Renal pelvis (tissue), 4 donors: ENCODE measurements around the gene PRSS53. TPM values are rescaled to one million over a fixed set of nuclear protein-coding genes. Genes with fewer than 3 reads are reported as not detected.

Source experiments
- DNase-seq: peaks from one replicate; pipeline ENCODE4 v3.0.0-alpha.2; 2013
- polyA plus RNA-seq, 3 donors: library from polyadenylated mRNA; unstranded; fragments of 120-200 nt; gene quantifications; one replicate each; pipeline ENCODE4 v1.2.1, GENCODE V29; 2013; ENCODE audit not compliant: insufficient read length in 3 of 3

Gene PRSS53
- polyA plus RNA-seq, 3 donors, result 1.0 to 2.0 (median 1.3) TPM

DNA sequence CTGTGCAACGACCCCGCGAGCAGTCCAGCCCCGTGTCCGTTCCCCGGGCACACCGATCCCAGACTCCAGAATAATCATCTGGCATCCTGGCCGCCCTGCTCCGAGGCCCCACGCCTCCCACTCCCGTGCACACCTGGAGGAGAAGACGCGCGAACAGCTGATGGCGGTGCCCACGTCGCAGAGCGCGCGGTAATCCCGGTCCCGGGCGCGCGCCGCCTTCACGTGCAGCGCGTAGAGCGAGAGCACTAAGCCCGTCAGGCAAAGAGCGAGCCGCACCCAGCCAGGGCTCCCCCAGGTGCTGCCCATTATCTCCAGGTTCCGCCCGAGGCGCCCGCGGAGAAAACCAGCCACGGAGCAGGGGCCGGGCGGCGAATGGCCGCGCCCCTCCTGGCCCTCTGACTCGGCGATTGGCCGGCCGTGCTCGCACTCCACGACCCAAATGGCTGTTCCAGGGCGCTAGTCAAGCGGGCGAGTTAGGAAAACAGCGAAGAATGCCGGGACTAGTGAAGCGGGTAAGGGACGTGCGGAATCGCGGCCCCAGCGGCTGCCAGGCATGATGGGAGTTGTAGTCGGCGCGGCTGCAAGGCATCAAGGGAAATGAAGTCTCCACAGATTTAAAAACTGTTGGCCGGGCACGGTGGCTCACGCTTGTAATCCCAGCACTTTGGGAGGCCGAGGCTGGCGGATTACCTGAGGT lies 5.8 kb upstream of the PRSS53 start, which contains the start of gene VKORC1:
TSS of gene VKORC1 (minus strand) at position 374 of the 697 bp plus-strand sequence. CDS start at position 306, 68 bp downstream.
- DNase-seq, result peak; percentile 93

DNA sequence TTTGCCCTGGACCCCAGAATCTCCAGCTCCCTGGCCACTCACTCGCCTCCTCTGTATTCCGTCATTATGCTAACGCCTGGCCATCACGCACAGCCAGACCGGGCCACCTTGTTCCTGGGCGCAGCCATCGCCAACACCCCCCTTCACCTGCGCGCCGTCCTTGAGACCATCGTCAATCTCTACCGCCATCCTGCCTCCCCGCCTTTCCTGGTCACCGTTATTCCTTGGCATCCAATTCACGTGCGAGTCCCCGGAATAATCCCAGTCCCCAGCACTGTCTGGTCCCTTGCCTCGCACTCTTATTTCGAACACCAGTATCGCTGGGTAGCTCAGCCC lies 5.3 kb upstream of the PRSS53 start:
- DNase-seq, result peak; percentile 11

DNA sequence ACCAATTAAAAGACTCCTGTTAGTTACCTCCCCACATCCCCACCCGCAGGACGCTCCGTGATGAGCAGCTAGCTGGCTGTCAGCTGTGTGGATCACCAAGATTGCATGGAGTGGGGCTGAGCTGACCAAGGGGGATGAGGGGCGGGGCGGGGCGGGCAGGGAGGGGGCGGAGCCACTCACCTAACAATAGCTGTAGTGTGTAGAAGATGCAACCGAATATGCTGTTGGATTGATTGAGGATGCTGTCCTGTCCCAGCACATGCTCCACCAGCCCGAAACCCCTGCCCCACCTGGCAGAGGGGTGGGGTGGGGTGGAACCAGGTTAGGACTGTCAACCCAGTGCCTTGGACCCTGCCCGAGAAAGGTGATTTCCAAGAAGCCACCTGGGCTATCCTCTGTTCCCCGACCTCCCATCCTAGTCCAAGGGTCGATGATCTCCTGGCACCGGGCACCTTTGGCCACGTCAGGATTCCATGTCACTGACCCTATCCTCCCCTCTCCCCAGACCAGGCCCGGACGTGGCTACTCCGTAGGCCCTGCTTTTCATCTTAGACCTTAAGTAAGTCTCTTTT lies 4.5 kb upstream of the PRSS53 start:
- peak; percentile 11 for DNase-seq

DNA sequence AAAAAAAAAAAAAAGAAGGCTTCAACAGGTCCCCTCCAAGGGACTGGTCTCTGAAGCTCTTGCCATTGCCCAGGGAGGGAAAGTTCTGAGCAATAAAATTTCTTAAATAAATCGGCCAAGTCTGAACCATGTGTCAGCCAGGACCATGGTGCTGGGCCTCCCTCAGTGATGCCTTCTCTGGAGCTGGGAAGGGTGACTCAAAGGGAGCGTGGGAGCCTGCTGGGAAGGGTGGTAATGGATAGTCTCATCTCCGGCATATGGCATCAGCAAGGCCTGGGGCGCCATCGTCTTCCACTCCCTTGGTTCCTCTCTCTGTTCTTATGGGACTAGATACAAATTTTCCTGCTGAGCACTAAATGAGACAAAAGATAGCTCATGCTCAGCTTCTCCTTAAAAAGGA lies 3.6 kb upstream of the PRSS53 start:
- DNase-seq, result no peak

DNA sequence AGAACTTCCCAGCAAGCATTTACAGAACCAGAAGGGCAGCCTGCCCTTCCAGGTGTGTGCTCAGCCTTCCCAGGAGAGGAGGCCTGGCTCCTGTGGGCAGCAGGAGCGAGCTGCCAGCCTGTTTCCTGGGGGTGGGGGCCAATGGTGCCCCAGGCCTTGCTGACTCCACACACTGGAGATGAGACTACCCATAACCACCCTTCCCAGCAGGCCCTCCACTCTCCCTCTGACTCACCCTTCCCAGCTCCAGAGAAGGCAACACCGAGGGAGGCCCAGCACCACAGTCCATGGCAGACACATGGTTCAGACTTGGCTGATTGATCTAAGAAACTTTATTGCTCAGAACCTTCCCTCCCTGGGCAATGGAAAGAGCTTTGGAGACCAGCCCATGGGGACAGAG lies 1.8 kb upstream of the PRSS53 start:
- DNase-seq, result no peak

DNA sequence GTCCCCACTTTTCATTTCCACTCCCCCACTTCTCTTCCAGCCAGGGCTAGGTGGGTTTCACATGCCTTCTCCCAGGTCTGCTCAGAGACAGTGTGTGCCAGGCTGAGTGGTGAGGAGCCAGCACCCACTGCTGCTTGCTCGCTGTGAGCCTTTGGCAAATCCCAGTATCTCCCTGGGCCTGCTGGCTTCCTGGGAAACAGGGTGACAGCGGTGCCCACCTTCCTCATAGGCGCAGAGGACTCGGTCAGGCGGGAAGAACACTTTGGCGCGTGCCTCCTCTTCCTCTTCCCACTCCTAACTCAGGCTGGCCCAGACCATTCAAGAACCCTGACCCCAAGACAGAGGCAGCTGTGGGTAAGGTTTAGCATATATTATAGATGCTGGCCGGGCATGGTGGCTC lies 456 bp upstream of the PRSS53 start:
- no peak for DNase-seq

DNA sequence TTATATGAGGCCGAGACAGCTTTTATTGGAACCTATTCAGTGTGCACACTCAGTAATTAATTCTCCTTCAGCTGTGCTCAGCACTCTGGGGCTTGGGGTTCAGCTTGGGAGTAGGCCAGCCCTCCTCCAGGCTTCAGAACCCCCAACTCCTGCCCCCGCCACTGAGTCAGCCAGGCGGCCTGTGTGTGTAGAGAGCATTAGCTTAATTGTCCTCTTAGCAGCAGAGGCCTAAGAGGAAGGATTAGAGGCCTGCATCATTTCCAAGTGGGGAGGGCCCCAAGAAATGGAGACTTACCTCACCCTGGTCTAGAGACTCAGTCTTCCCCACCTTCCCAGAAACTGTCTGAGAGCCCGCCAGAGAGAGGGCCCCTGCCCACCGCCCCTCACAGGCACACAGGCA lies 772 bp downstream of the PRSS53 start:
- no peak for DNase-seq

DNA sequence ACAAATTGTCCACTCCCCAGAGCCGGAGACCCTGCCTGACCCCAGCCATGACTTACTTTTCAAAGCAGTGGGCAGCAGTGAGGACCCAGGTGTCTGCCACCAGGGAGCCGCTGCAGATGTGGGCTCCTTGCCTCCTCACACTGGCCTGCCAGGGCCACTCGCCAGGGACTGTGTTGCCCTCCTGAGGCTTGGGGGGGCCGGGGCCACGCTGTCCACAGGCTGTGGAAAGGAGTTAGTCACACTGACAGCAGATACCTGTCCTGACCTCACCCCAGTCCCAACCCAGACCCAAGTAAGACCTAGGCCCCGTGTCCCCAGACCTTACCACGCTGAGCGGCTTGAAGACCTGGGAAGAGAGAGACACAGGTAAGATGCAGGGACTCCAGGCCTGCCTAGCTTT lies 1.3 kb downstream of the PRSS53 start:
- DNase-seq, result no peak

DNA sequence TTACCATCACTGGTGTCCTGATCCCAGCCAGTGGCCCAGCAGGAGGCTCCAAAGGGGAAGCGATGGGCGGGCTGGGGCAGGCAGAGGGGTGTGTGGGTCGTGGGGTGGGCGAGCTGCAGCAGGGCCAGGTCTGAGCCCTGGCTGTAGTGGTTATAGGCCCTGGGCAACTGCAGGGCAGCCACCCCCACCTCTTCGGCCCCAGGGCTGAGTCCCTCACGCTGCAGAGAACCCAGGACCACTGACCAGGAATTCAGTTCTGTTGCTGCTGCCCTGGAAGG lies 2.2 kb downstream of the PRSS53 start:
- DNase-seq, result no peak

DNA sequence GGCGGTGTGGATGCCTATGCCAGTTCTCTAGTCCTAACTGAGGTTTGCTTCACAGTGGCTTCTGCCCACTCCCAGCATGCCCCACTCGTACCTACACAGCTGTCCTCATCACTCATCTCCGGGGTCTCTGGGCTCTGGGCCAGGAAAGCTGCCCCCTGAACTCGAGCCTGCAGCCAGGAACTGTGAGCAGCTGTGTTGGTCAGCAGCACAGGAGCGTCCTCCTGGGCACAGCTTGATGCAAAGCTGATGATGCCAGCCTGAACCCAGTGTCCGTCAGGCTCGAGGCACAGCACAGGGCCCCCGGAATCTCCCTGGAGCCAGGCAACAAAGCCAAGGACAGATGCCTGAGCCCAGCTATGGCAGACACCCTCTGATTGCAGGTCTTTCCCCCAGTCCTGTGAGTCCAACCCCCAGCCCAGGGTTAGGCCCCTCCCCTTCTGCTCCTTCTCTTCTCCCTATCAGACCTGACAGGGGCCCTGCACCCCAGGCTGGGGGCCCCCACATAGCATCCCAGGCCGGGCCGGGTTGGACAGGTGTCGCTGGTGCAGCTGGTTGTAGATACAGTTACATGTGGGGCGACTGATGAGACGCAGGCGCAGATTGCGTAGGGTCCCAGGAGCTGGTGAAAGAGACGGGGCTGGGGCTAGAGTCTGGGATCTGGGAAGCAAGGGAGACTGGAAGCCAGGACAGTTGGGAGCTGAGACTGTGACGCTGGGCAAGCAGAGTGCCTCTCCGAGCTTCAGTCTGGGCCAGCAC lies 2.7 kb downstream of the PRSS53 start:
- no peak for DNase-seq

DNA sequence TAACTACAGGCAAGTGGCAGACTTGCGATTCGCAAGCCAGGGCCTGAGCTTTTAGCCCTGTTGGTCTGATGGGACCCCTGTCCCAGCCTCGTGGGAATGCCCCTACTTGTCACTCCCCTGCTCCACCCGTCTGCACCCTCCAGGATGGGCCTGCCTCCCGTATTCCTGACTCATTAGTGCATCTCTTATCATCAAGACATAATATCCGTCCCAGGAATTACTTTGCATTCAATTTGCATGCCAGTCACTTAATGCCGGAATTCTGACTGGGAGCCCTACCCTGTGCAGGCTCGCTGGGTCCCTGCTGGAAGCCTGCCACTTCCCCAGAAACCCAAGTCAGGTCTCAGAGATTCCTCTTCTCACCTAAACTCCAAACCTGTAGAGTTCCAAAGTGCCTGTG lies 3.3 kb downstream of the PRSS53 start:
- no peak for DNase-seq

DNA sequence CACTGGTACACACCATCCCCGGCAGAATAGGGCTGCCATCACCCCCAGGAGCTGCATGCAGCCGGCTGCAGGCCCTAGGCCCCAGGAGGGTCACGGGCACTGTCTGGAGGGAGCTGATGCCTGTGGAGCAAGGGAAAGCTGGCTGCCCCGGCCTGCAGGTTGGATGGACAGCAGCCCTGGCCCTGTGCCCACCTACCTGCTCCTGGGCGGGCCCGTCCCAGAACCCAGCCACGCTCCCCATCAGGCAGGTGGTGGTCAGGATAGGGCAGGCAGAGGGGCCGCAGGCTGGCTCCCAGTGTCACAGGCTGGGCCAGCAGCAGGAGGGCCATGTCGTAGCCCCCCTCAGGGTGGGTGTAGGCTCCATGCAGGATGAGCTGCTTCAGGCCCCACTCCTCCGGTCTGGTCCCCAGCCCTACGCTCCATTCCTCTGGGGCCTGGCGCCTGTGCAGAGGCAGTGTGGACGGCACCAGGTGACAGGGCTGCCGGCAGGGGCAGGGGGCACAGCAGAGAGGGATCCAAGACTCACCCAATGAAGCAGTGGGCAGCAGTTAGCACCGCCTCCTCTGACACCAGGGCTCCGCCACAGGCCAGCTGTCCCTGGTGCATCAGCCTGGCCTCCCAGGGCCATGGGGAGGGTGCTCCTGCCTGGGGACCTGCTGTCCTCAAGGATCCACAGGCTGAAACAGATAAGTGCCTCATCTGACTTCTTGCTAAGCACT lies 4.0 kb downstream of the PRSS53 start:
- no peak for DNase-seq

DNA sequence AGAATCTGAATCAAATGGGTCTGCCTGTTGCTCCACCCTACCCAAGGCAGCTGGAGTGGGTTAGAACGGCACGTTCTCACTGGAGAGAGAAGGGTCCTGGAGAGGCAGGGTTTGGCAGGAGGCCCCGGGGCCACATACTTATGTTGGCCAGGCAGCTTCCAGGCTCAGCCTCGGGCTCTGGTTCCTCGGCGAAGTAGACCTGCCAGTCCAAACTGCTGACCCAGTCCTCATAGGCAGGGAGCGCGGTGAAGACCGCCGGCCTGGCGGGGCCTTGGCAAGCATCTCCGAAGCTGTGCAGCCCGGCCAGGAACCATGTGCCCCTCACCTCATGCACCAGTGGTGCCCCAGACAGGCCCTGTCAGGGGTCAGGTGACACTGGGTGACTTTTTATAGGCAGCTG lies 4.8 kb downstream of the PRSS53 start:
- DNase-seq, result no peak

DNA sequence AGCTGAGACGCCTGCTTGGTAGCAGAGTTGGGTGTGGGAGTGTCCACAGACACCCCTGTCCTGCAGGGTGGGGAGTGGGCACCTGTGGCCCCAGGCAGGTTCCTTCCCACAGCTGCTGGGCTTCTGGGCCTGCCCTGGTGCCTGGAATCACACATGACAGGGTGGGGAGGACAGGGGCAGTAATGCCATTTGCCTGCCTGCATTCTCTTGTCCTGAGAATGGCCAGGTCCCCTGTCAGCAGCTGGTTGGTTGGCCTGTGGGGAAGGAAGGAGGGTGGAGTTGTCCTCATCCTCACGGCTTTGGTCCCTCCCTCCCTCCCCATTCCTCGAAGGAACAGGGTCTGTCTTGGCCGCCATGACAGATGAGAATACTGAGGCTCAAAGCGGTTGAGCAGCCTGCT lies 5.2 kb downstream of the PRSS53 start:
- DNase-seq, result no peak

DNA sequence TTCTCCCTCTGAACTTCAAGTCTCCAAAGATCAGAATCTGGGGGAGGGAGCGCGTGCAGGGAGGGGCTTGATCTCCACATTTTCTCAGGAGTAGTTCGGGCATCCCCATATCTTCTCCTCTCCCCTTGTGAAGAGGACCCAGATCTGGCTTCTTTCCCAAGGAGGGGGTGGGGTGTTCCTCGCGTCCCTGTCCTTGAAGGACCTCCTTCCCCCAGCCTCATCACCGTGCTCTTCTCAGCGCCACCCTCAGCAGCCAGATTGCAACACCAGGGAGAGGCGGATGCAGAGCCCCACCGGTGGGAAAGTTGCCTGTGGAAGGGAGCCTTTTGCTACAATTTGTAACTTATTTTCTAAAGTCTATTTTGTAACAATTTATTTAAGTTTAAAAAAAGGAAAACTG lies 5.7 kb downstream of the PRSS53 start:
- DNase-seq, result no peak

DNA sequence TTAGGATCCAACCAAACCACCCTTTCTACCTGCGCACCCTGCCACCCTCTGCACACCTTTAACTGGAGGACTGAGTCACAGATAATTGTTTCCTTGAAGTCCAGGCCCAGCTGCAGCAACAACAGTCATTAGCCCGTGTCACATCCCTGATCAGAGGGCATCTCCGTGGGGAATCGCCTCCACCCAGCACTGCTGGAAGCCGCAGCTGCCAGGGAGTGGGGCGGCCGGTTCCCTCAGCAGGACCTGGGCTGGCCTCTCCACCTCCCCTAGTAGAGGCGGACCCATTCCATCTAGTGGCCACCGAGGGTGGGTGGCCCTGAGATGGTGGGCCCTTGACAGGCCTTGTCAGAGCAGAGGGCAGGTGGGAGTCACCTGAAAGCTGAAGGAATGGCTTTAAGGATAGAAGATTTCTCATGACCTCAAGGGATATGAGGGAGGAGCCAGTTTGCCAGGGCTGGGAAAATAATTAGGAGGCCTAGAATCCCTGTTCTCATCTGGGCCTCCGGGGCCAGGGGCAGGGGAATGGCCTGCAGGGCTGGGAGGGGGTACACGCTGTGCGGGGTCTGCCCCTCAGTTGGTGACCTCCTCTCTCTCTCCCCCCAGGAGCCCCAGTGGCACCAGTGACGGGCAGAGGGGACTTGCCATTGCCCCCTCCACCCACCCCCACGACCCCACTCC lies 6.2 kb downstream of the PRSS53 start:
- DNase-seq, result no peak

DNA sequence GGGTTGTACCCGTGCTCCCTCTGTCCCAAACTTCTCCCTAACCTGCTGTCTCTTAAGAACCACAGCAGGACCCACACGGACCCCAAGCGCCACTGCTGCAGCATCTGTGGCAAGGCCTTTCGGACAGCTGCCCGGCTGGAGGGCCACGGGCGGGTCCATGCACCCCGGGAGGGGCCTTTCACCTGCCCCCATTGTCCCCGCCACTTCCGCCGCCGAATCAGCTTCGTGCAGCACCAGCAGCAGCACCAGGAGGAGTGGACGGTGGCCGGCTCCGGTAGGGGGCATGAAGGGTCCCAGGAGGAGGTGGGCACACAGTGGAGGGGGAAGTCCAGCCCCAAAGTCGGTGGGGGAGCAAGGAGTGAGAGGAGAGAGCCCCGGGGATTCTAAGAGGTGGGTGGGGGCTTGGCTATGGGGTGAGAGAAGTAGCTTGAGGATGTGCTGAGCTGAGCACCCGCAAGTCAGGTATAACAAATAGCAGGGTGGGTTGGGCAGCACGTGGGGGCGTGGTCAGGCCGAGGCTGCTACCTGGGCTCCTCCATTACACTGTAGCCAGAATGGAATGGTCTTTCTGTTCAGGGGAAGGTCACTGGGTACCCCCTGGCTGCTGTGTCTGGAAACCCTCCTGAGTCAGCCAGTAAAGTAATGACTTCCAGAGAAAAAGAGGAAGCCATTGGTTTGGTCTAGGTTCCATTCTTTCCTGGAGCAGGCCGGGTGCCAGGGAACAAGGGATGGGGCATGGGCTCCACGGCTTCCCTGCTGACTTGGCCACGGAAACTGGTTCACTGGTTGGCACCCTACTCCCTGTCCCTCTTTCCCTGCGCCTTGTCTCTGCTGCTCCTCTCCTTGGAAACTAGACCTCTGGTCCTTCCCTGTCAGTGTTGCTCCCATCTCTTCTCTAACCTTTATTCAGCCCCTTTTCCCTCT lies 7.1 kb downstream of the PRSS53 start:
- DNase-seq, result no peak

DNA sequence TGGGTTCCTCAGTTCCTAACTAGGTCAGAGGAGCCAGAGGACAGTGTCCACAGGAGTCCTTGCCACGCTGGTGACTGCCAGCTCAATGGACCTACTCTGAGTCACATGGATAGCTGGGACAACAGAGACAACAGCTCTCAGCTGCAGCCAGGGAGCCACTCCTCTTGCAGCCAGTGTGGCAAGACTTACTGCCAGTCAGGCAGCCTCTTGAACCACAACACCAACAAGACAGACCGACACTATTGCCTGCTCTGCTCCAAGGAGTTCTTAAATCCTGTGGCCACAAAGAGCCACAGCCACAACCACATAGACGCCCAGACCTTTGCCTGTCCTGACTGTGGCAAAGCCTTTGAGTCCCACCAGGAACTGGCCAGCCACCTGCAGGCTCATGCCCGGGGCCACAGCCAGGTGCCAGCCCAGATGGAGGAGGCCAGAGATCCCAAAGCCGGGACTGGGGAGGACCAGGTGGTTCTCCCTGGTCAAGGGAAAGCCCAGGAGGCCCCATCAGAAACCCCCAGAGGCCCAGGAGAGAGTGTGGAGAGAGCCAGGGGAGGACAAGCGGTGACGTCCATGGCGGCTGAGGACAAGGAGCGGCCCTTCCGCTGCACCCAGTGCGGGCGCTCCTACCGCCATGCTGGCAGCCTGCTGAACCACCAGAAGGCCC lies 7.9 kb downstream of the PRSS53 start:
- DNase-seq, result no peak

DNA sequence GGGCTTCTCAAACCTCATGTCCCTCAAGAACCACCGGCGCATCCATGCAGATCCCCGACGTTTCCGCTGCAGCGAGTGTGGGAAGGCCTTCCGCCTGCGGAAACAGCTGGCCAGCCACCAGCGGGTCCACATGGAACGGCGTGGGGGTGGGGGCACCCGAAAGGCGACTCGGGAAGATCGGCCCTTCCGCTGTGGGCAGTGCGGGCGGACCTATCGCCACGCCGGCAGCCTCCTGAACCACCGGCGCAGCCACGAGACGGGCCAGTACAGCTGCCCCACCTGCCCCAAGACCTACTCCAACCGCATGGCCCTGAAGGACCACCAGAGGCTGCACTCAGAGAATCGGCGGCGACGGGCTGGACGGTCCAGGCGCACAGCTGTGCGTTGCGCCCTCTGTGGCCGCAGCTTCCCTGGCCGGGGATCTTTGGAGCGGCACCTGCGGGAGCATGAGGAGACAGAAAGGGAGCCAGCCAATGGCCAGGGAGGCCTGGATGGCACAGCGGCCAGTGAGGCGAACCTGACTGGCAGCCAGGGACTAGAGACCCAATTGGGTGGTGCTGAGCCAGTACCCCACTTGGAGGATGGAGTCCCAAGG lies 8.6 kb downstream of the PRSS53 start:
- no peak for DNase-seq

DNA sequence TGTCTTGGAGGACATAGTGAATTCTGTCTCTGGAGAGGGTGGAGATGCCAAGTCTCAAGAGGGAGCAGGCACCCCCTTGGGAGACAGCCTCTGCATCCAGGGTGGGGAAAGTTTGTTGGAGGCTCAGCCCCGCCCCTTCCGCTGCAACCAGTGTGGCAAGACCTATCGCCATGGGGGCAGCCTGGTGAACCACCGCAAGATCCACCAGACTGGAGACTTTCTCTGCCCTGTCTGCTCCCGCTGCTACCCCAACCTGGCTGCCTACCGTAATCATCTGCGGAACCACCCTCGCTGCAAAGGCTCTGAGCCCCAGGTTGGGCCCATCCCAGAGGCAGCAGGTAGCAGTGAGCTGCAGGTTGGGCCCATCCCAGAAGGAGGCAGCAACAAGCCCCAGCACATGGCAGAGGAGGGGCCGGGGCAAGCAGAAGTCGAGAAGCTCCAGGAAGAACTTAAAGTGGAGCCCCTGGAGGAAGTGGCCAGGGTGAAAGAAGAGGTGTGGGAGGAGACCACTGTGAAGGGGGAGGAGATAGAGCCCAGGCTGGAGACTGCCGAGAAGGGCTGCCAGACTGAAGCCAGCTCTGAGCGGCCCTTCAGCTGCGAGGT lies 9.3 kb downstream of the PRSS53 start:
- DNase-seq, result no peak
